ENCODE results near the gene TRIM47. TPM values are rescaled to one million over a fixed set of nuclear protein-coding genes. Genes with fewer than 3 reads are reported as not detected.

Gene TRIM47, protein sequence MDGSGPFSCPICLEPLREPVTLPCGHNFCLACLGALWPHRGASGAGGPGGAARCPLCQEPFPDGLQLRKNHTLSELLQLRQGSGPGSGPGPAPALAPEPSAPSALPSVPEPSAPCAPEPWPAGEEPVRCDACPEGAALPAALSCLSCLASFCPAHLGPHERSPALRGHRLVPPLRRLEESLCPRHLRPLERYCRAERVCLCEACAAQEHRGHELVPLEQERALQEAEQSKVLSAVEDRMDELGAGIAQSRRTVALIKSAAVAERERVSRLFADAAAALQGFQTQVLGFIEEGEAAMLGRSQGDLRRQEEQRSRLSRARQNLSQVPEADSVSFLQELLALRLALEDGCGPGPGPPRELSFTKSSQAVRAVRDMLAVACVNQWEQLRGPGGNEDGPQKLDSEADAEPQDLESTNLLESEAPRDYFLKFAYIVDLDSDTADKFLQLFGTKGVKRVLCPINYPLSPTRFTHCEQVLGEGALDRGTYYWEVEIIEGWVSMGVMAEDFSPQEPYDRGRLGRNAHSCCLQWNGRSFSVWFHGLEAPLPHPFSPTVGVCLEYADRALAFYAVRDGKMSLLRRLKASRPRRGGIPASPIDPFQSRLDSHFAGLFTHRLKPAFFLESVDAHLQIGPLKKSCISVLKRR
- 37.6 and 61.4 TPM in 2 replicates for total RNA-seq

GRCh38 chr17:75878174-75878998, at the start of gene TRIM47:
TSS of gene TRIM47 (minus strand) at chr17:75878581. CDS start at chr17:75878548, 33 bp downstream.

GRCh38 chr17:75904749-75905521, 26.6 kb upstream of the TRIM47 start, which contains the start of gene MRPL38:
TSS of gene MRPL38 (minus strand) at chr17:75904884. CDS start at chr17:75904875, 9 bp downstream.

GRCh38 chr17:75896415-75897159, 18.2 kb upstream of the TRIM47 start, which contains the start of gene TRIM65:
TSS of gene TRIM65 (minus strand) at chr17:75896951. CDS start at chr17:75896937, 14 bp downstream.

DNA sequence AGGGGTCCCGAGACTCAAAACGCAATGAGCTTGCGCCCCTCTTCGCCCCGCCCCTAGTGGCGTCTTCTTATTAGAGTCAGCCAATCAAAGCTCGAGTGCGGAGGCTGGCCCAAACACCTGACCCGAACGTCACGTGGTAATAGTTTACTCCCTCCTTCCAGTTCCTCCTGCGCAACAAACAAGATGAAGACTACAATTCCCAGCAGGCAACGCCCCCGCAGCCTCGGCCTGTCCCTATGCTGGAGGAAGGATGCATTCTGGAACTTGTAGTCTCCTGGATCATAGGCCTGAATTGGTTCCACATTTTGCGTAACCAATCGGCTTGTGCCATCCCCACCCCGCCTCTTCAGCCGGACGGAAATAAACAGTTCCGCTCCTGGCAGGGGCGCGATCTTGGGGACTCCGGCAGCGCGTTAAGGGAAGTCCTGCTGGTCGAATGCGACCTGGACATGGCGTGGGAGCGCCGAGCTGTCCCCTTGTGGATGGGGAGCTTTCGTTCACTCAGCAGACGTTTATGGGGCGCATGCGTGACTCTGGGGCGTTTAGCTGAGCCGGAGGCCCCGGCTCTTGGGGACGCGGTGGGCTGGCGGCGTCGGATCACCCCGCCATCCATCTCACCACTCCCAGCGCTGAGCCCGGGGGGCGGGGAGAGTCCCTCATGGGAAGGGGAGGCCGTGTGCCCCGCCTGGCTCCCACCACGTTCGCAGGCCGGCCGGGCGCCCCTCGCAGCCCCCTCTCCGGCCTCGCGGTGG, 22.9 kb downstream of the TRIM47 start, which contains the start of gene WBP2:
TSS of gene WBP2 (minus strand) at position 26 of the 752 bp plus-strand sequence. CDS start 38 bp downstream, outside the sequence.

DNA sequence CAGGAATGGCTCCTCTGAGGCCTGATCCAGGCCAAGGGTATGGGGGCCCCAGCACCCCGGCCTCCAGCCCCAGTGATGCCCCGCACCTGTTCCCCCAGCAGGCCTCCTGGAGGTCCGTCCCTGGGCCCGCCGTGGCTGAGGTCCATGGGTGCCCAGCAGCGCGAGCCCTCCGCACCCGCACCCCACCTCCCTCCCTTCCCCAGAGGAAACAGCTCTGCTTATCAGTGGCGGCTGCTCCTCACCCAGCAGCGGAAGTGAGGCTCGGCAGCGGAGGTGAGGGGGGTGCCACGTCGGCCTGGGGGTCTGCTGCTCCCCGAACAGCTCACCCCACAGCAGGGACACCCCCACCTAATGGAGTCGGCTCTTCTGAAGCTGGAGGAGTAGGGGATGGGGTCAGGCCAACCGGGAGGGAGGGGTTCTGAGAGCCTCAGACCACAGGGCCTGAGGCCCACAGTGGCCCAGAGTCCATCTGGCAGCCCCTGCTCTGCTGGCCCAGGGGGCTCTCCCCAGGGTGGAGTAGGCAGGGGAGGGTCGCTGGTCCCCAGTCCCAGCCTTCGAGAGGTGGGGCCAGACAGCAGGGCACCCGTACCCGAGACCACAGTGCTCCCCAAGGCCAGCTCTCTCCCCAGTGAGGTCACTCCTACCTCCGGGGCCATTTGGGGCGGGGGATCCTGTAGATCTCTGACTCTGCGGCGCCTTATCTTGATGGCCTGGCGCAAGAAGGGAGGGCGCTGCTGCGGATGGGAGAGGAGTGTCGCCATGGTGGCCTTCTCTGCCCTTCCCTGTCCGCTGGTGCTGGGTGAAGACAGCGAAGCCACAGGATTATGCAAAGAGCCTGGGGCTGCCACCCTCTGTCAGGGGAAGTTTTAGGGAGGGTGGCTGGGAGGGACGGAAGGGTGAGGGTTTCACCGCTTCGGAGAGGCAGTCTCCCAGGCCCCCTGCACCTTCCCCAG, 34.5 kb downstream of the TRIM47 start, which contains the start of gene UNC13D:
TSS of gene UNC13D (minus strand) at position 828 of the 953 bp plus-strand sequence. CDS start at position 761, 67 bp downstream.

Other genes starting within 250 kb of the TRIM47 start
- 0.09 and 0.11 TPM in 2 replicates for gene SMIM5, start 245.1 kb downstream of the TRIM47 start, total RNA-seq
- 11.0 and 11.2 TPM in 2 replicates for gene RECQL5, start 211.4 kb downstream of the TRIM47 start, total RNA-seq
- 41.2 and 49.5 TPM in 2 replicates for gene SAP30BP, start 211.2 kb downstream of the TRIM47 start, total RNA-seq
- 25.7 and 65.7 TPM in 2 replicates for gene ITGB4, start 157.1 kb downstream of the TRIM47 start, total RNA-seq
- 76.1 and 88.5 TPM in 2 replicates for gene GALK1, start 113.4 kb downstream of the TRIM47 start, total RNA-seq
- 7.3 and 11.2 TPM in 2 replicates for gene UNK, start 93.8 kb downstream of the TRIM47 start, total RNA-seq
- 2.5 and 7.9 TPM in 2 replicates for gene UNC13D, start 34.2 kb downstream of the TRIM47 start, total RNA-seq
- 23.1 and 37.1 TPM in 2 replicates for gene WBP2, start 23.2 kb downstream of the TRIM47 start, total RNA-seq
- gene TRIM65, start 18.4 kb upstream of the TRIM47 start, total RNA-seq, result 19.3 and 24.2 TPM in 2 replicates
- gene MRPL38, start 26.3 kb upstream of the TRIM47 start, total RNA-seq, result 26.8 and 28.9 TPM in 2 replicates
- 2.6 and 2.9 TPM in 2 replicates for gene FBF1, start 62.5 kb upstream of the TRIM47 start, total RNA-seq
- 43.6 and 43.8 TPM in 2 replicates for gene ACOX1, start 100.6 kb upstream of the TRIM47 start, total RNA-seq
- 26.5 and 30.8 TPM in 2 replicates for gene TEN1, start 100.7 kb upstream of the TRIM47 start, total RNA-seq
- gene CDK3, start 122.3 kb upstream of the TRIM47 start, total RNA-seq, result 0.65 and 0.95 TPM in 2 replicates
- not detected in 2 replicates for gene EVPL, start 148.7 kb upstream of the TRIM47 start, total RNA-seq
- gene SRP68, start 193.9 kb upstream of the TRIM47 start, total RNA-seq, result 27.1 and 27.3 TPM in 2 replicates
- gene GALR2, start 196.2 kb upstream of the TRIM47 start, total RNA-seq, result 0.09 and 0.11 TPM in 2 replicates
- gene ZACN, start 200.6 kb upstream of the TRIM47 start, total RNA-seq, result not detected in 2 replicates
- 79.0 and 79.8 TPM in 2 replicates for gene EXOC7, start 225.2 kb upstream of the TRIM47 start, total RNA-seq